Measurements from ENCODE around the gene LYRM9. TPM values are rescaled to one million over a fixed set of nuclear protein-coding genes. Genes with fewer than 3 reads are reported as not detected.

LYRM9 gene
- total and polyA plus RNA-seq, 2 donors (not counting 1 experiment from before 2014, with no cell fraction given) = 9.7 to 13.7 TPM

DNA sequence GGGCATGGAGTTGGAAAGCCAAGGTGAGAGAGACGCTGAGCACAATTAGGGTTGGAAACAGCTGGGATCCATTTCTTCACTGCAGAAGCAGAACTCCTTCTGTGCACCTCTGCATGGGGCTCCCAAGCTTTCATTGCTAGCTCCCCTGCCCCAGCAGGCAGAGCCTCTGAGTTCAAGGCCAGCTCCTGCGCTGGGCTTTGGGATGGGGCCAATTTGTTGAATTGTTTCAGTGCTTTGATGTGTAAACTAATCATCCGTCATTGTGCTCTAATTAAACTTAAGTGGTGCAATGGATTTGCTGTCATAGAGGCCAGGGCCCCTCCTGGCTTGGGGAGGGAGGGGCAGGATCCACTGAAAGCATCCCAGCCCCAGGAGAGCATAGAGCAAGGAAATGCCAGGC lies 13.5 kb upstream of the LYRM9 start:
- Histone ChIP-seq H3K36me3 (ENCODE audit: control insufficient read depth, insufficient read depth, low read length) (no peaks in the 10 kb centered on the region), H3K27ac (ENCODE audit: insufficient read depth, low read length) (no peak overlapping the region), H2AFZ (ENCODE audit: low read length) (no peak overlapping the region), H3K9me3 (ENCODE audit: control insufficient read depth, insufficient read depth, low read depth, low read length) (no peaks in the 10 kb centered on the region), H4K20me1 (ENCODE audit: control insufficient read depth, extremely low read depth, insufficient read depth, low read length) (no peaks in the 10 kb centered on the region), H3K4me3 (replicated peaks in 1 of 4; ENCODE audit: control extremely low read depth in 1 of 4, insufficient read depth in 1 of 4, low read depth in 3 of 4, low read length in 4 of 4) (no peak overlapping the region), H3K79me2 (ENCODE audit: control insufficient read depth, insufficient read depth, low read length) (no peaks in the 10 kb centered on the region), H3K4me1 (ENCODE audit: control insufficient read depth, extremely low read depth, insufficient read depth, low read length) (no peaks in the 10 kb centered on the region), H3K4me2 (ENCODE audit: extremely low read depth, insufficient read depth, low read length) (no peak overlapping the region), H3K9ac (ENCODE audit: insufficient read depth, low read length) (no peak overlapping the region), H3K27me3 (ENCODE audit: control insufficient read depth, insufficient read depth, low read length) (no peaks in the 10 kb centered on the region)
- TF ChIP-seq, protein P1, sequence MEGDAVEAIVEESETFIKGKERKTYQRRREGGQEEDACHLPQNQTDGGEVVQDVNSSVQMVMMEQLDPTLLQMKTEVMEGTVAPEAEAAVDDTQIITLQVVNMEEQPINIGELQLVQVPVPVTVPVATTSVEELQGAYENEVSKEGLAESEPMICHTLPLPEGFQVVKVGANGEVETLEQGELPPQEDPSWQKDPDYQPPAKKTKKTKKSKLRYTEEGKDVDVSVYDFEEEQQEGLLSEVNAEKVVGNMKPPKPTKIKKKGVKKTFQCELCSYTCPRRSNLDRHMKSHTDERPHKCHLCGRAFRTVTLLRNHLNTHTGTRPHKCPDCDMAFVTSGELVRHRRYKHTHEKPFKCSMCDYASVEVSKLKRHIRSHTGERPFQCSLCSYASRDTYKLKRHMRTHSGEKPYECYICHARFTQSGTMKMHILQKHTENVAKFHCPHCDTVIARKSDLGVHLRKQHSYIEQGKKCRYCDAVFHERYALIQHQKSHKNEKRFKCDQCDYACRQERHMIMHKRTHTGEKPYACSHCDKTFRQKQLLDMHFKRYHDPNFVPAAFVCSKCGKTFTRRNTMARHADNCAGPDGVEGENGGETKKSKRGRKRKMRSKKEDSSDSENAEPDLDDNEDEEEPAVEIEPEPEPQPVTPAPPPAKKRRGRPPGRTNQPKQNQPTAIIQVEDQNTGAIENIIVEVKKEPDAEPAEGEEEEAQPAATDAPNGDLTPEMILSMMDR (conservative IDR thresholded peaks at IDR 0.05 in 1 of 2, IDR thresholded peaks at IDR 0.05 in 1 of 2; ENCODE audit: low read depth in 1 of 2, low read length in 2 of 2) = no peak
- TF ChIP-seq EZH2 (IDR thresholded peaks at IDR 0.05; ENCODE audit: low read length, missing control alignments) = no peak
- DNase-seq (ENCODE audit: low read depth in 2 of 2) = no peak

DNA sequence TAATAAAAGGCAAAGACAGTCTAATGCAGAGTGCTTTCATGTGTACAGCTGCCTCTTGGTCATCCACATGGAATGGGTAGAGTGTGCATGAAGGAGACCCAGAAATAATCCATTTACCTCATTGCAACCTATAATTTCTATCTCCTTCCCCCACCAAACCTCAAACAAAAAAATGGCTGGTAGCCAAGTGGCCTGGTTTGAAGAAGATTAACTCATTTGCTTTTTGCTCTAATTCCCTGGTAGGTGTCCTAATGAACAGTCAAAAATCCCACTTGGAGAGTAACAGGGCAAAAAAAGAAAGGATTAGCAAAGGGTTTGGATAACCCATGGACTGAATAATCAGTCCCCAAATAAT lies 13.0 kb upstream of the LYRM9 start:
- H3K9me3 ChIP-seq (ENCODE audit: control insufficient read depth, insufficient read depth, low read depth, low read length) = no peaks in the 10 kb centered on the region
- no peaks in the 10 kb centered on the region for H3K36me3 ChIP-seq (ENCODE audit: control insufficient read depth, insufficient read depth, low read length)
- no peak overlapping the region for H3K9ac ChIP-seq (ENCODE audit: insufficient read depth, low read length)
- H3K4me3 ChIP-seq (replicated peaks in 1 of 4; ENCODE audit: control extremely low read depth in 1 of 4, insufficient read depth in 1 of 4, low read depth in 3 of 4, low read length in 4 of 4) = no peak overlapping the region
- H3K79me2 ChIP-seq (ENCODE audit: control insufficient read depth, insufficient read depth, low read length) = no peaks in the 10 kb centered on the region
- no peak for DNase-seq (ENCODE audit: low read depth in 2 of 2)
- H3K4me1 ChIP-seq (ENCODE audit: control insufficient read depth, extremely low read depth, insufficient read depth, low read length) = no peaks in the 10 kb centered on the region
- TF ChIP-seq, protein P1 (conservative IDR thresholded peaks at IDR 0.05 in 1 of 2, IDR thresholded peaks at IDR 0.05 in 1 of 2; ENCODE audit: low read depth in 1 of 2, low read length in 2 of 2) = no peak
- TF ChIP-seq EZH2 (IDR thresholded peaks at IDR 0.05; ENCODE audit: low read length, missing control alignments) = no peak
- no peaks in the 10 kb centered on the region for H3K27me3 ChIP-seq (ENCODE audit: control insufficient read depth, insufficient read depth, low read length)
- no peak overlapping the region for H3K4me2 ChIP-seq (ENCODE audit: extremely low read depth, insufficient read depth, low read length)
- no peaks in the 10 kb centered on the region for H4K20me1 ChIP-seq (ENCODE audit: control insufficient read depth, extremely low read depth, insufficient read depth, low read length)
- H3K27ac ChIP-seq (ENCODE audit: insufficient read depth, low read length) = no peak overlapping the region
- H2AFZ ChIP-seq (ENCODE audit: low read length) = no peak overlapping the region

DNA sequence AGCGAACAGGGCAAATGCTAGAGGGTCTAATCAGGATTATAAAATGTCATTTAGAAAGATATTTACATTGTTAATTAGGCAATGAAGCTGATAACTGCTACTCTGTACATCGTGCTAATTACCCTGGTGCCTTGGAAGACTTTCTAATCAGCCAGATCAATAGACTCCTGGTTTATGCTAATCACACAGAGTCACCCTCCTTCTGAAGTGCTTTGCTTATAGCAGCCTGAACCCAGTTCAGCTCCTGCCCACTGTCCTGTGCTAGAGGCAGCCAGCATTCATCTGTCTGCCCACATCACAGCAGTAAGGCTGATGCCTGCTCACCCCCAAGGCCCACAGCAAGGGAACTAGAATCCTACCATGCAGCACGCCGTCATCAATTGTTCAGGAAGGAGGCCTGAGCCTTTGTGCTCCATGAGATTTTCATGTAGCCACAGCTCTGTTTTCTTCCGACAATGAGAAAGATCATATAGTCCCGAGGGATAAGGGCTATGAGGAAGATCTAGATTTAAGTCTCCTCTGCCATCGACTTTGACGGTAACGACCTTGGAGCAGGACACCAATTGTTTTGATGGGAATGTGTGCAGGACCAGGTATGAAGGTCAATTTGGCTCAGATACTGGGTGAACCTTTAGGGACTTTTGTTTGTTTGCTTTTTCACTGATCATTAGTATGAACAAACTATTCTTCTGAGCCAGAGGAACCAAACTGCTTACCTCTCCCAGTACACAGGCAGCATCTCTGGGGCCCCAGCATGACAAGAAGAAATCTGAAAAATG lies 12.5 kb upstream of the LYRM9 start:
- Histone ChIP-seq H2AFZ (ENCODE audit: low read length) (no peak overlapping the region), H3K36me3 (ENCODE audit: control insufficient read depth, insufficient read depth, low read length) (no peaks in the 10 kb centered on the region), H3K27me3 (ENCODE audit: control insufficient read depth, insufficient read depth, low read length) (no peaks in the 10 kb centered on the region), H3K9ac (ENCODE audit: insufficient read depth, low read length) (no peak overlapping the region), H3K4me2 (ENCODE audit: extremely low read depth, insufficient read depth, low read length) (no peak overlapping the region), H3K27ac (ENCODE audit: insufficient read depth, low read length) (no peak overlapping the region), H4K20me1 (ENCODE audit: control insufficient read depth, extremely low read depth, insufficient read depth, low read length) (no peaks in the 10 kb centered on the region), H3K4me3 (replicated peaks in 1 of 4; ENCODE audit: control extremely low read depth in 1 of 4, insufficient read depth in 1 of 4, low read depth in 3 of 4, low read length in 4 of 4) (no peak overlapping the region), H3K4me1 (ENCODE audit: control insufficient read depth, extremely low read depth, insufficient read depth, low read length) (no peaks in the 10 kb centered on the region), H3K9me3 (ENCODE audit: control insufficient read depth, insufficient read depth, low read depth, low read length) (no peaks in the 10 kb centered on the region), H3K79me2 (ENCODE audit: control insufficient read depth, insufficient read depth, low read length) (no peaks in the 10 kb centered on the region)
- no peak for DNase-seq (ENCODE audit: low read depth in 2 of 2)
- no peak for TF ChIP-seq EZH2 (IDR thresholded peaks at IDR 0.05; ENCODE audit: low read length, missing control alignments)
- TF ChIP-seq, protein P1 (conservative IDR thresholded peaks at IDR 0.05 in 1 of 2, IDR thresholded peaks at IDR 0.05 in 1 of 2; ENCODE audit: low read depth in 1 of 2, low read length in 2 of 2) = no peak
